Measurements from ENCODE around the gene TMEM41A.

The TMEM41A gene

GRCh38 chr3:185439745-185440466 lies 58.9 kb downstream of the TMEM41A start:
- H3K9me3 ChIP-seq = no peaks in the 10 kb centered on the region

More at GRCh38 chr3:185439745-185440466, 58.9 kb downstream of the TMEM41A start:
- no peak for TF ChIP-seq CTCF (IDR thresholded peaks at IDR 0.05)
- no peaks in the 10 kb centered on the region for H3K4me1 ChIP-seq (ENCODE audit: control insufficient read depth in 1 of 2, insufficient read depth in 1 of 2, low read depth in 1 of 2, low read length in 1 of 2)
- no peaks in the 10 kb centered on the region for H3K27me3 ChIP-seq
- H3K4me3 ChIP-seq (ENCODE audit: low read depth in 1 of 2, low read length in 1 of 2) = no peak overlapping the region
- no peaks in the 10 kb centered on the region for H3K36me3 ChIP-seq
- H3K27ac ChIP-seq = no peak overlapping the region
